NK-92 treated with Interleukin-12 subunit alpha and Interleukin-12 subunit beta, amount 100 ng/mL, for 24 hours (cell line): ENCODE results near the gene MAPK10.
"Not testable (repeated sequence)": the region's sequence is repeated elsewhere in the genome, so short reads cannot be mapped to it uniquely, and the experiment has no call there.

Experiments
- DNase-seq: peaks from one replicate; lab custom pipeline; 2025; lab: John Stamatoyannopoulos, UW

The MAPK10 gene

GRCh38 chr4:86184216-86184900 is 175.5 kb downstream of the MAPK10 start:
- DNase-seq: no peak

GRCh38 chr4:86181585-86181984 is 178.3 kb downstream of the MAPK10 start:
- DNase-seq: no peak

DNA sequence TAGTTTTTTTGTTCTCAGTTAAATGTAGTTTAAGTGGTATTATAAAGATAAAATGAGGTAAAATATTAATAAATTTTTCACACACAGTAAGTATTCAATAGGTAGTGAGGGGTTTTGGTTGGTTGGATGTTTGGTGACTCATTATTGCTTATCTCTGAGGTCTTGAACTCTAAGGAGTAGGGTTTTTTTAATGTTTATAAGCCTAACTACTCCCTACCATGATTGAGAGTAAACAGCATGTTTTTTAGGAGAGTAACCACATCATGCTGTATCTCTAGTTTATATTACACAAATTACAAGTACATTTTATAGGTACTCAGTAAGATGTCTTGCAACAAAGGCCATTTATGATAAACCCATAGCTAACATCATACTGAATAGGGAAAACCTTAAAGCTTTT is 181.6 kb downstream of the MAPK10 start:
- no peak for DNase-seq

DNA sequence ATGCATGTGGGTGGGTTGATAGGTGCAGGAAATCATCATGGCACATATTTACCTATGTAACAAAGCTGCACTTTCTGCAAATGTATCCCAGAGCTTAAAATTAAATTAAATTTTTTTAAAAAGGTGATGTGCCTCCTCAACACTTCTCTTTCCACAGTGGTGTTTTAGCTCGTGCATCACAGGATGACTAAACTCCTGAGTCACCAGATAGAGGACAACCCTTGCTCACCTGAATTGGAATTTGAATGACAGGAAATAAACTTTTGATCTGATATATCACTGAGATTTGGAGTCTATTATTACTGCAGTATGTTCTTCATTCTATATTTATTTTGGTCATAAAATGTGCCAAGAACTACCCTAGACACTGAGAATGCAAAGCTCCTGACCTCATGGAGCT is 185.3 kb downstream of the MAPK10 start:
- DNase-seq: no peak

GRCh38 chr4:86168335-86168734 is 191.5 kb downstream of the MAPK10 start:
- not testable (repeated sequence) for DNase-seq

GRCh38 chr4:86160426-86160825 is 199.4 kb downstream of the MAPK10 start:
- DNase-seq: no peak

DNA sequence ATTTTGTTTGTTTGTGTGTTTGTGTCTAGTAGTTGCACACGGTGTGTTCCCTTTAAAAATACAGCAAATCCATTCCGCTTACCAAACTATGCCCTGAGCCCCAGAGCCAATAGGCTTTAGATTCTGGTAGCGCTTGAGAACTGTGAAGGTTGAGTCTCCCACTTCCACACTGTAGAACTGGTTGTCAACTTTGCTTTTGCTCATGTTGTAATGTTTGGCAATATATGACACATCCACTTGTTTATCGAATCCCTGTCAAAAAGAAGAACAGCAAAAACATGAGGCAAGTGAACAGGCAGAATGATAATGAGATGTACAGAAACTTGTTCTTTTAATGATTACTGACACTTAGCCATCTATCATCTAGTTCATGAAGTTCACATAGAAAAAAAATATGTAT is 200.6 kb downstream of the MAPK10 start:
- no peak for DNase-seq

DNA sequence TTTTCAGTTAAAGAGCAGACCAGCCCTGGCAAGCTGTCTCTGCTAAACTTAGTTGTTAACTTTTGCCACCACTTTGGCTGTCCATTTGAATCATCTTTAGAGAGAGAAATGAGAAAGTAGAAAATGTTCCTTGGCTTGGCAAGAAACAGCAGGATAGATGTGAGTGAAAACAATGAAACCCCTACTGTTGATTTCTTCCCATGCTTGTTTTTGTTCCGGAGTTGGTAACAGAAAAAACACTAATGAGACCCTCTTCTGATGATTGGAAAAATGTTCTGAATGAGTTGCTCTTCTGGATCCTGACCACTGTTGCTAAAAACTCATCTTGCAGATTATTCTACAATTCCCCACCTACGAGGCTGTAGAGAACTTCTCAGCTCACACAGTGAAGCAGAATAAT is 203.3 kb downstream of the MAPK10 start:
- no peak for DNase-seq

DNA sequence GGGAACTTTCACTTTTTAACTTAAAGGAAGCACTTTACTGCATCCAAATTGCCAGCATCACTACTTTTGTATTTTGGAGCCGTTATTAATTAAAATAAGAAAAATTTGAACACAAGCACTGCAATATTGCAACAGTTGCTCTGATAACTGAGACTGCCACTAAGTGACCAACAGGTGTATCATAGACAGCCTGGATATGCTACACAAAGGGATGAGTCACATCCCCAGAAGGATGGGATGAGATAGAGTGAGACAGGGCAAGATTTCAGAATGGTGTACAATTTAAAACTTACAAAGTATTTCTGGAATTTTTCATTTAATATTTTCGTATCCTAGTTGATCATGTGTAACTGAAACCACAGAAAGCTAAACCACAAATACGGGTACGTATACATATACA is 204.1 kb downstream of the MAPK10 start:
- DNase-seq: no peak

DNA sequence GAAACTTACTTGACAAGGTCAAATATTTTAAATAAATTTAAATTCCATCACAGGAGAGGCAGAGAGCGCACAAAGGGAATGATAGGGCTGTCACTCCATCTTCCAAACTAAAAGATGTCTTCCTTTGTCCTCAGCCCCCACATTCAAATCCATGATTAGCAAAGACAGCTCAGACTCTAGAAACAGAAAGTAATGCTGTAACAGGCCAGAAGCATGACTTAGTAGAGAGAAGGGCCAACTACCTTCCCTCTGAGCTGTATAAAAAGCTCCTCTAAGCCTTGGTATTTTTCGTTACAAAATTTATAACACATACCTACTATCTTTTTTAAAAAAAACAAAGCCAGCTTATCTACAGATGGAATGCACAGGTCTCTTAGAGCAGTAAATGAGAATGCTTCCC is 207.4 kb downstream of the MAPK10 start:
- no peak for DNase-seq

- DNase-seq: no peak
Observed at GRCh38 chr4:86151196-86151595, 208.7 kb downstream of the MAPK10 start.

DNA sequence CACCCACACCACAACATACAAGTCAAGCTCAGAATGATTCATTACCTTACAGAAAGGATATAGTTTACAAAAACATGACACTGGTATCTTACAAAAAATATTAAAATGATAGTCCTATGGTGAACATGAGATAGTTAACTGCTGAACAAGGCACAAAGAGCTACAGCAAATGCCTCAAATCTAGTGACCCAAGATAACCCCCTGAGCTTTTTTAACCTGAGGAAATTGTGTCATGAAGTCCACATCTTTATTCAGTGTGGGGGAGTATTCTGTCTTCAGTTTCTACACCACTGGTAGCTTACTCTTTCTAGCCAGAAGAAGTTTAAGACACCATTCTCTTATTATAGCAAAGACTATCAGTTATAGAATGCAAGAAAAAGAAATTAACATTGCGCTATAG is 218.7 kb downstream of the MAPK10 start:
- DNase-seq: no peak

DNA sequence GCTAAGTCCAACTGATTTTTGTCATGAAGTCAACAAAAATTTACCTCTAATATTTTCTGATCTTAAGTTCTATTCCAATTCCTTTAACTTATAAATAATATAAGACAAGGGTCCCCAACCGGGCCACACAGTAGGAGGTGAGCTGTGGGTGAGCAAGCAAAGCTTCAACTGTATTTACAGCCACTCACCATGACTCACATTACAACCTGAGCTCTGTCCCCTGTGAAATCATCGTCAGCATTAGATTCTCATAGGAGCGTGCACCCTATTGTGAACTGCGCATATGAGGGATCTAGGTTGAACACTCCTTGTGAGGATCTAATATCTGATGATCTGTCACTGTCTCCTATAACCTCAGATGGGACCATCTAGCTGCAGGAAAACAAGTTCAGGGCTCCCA is 227.4 kb downstream of the MAPK10 start:
- no peak for DNase-seq

DNA sequence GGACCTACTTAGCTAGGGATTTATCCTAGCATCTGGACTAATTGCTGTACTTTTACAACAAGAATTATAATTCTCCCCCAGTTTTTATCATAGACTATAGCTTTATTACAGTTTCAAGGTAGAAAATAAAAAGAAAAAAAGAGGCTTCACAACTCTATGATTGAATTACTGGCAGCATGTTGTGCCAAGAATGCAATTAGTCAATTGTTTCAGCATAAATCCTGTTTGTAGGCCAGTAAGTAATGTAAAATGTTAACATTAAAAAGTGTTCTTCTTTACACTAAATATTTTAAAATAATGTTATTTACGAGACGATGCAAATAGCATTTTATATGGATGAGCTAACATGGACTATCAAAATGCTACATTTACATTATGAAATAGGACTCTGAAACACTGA is 228.4 kb downstream of the MAPK10 start:
- DNase-seq: no peak

- no peak for DNase-seq
Observed at GRCh38 chr4:86130160-86130933, 229.5 kb downstream of the MAPK10 start.

DNA sequence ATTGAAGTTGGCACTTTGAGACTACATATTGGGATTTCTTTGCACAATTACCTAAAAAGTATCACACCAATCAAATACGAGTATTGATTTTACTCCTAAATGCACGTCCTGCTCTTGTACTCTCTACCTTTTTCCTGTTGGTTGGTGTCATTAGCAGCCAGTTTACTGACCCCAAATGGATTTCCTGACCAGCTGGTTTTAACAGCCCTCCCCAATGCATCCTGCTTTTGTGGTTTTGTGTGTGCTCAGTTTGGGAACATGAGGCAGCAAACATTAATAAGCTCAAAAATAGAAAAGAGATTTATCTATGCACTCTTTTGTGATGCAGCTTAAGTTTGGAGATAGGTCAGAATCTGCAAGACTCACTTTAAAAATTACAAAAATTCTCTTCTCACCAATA is 230.3 kb downstream of the MAPK10 start:
- DNase-seq: no peak

DNA sequence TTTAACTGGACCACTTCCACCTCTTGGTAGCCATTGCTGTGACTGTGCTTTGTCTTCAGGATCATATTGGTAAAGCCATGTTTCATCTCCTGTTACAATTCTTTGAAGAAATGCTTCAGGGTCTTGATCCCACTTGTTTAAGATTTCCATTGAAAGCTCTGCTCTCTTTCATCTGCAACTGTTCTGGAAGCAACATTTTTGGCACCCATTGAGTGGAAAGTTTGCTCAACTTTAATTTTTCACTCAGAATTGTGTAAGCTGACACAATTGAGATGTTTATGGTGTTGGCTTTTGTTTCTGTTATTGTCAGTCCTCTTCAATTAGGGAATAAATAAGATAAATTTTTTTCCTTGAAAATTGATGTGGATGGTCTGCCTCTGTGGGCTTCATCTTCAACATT is 237.4 kb downstream of the MAPK10 start:
- no peak for DNase-seq

DNA sequence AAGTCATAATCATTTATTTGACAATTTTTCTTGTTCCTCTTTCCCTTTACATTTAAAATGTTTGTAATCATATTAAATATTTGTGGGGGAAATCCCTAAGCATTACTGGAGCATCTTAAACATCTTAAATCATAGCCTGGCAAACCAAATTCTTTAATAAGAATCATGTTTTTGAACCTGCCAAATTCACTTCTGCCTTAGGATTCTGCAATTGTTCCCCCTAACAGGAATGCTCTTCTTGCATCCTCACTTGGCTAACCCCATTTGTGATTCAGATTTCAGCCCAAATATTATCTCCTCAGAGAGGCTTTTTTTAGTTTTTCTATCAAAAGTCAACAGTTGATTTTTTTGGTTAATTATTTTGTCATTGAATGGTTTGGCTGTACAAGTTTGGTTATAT is 241.1 kb downstream of the MAPK10 start:
- no peak for DNase-seq

- no peak for DNase-seq
Observed at GRCh38 chr4:86117705-86118302, 242.0 kb downstream of the MAPK10 start.

DNA sequence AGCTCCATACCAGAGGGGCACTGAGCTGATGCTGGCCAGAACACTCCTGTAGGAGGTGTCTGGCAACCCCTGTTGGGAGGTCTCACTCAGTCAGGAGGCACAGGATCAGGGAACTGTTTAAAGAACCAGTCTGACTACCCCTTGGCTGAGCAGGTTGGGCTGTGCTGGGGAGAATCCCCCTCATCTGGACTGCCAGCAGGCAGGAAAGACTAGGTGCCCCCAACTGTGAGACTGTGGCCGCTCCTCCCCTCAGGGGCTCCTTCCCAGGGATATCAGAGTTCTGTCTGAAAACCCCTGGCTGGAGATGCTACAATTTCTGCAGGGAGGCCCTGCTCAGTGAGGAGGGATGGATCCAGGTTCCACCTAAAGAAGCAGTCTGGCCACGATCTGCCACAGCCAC is 245.3 kb downstream of the MAPK10 start:
- no peak for DNase-seq

DNA sequence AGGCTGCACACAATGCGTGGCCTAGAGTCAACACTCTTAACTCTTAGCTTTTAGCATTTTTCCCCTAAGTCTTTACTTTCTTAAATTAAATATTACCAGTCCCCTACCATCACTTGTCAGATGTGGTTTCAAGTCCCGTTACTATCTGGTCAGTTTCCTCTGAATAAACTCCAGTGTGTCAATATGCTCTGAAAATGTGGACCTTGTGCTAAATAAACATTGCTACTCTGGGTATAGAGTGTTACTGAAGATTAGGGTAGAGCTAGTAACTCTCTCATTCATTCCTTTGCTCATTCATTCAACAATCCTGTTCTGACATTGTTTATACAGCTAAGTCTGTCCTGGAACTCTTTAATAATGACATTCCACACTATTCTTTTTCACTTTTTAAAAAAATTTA is 251.0 kb downstream of the MAPK10 start:
- no peak for DNase-seq

DNA sequence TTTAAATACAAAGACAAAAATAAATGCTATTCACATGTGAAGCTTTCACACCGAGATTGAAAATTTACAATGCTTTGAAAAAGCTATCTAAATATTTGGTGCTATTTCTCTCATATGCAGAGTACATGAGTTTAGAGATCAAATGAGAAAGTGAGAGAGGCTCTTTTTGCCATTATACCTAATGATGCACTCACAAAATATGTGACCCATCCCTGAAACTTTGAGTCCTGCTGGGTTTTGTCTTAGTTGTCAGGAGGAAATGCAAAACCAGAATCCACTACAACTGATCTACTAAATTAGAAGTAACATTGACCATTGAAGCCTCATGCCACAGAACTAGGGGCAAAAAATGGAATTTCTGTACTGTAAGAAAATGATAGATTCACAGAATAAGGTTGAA is 251.7 kb downstream of the MAPK10 start:
- DNase-seq: no peak

DNA sequence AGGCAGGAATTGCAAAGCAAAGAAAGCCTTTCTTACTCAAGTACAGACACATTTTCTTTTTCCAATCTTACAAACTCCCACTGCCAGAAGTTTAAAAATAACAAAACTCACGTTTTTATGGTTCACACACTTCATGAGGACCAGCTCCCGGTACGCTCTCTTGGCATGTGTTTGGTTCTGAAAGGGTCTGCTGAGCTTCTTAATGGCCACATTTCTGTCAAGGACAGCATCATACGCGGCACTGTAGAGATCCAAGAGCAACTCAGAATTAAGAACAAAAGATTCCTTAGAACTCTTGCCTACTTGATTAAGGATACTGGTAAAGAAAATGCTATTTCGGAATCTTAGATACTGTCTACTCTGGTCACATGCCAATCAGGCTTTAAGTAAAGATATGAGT is 252.7 kb downstream of the MAPK10 start:
- no peak for DNase-seq
